DMS153 (cell line): ENCODE measurements around the gene NACC2.

Experiments
- DNase-seq: peaks from one replicate; lab custom pipeline; 2025; lab: John Stamatoyannopoulos, UW

The NACC2 gene

DNA sequence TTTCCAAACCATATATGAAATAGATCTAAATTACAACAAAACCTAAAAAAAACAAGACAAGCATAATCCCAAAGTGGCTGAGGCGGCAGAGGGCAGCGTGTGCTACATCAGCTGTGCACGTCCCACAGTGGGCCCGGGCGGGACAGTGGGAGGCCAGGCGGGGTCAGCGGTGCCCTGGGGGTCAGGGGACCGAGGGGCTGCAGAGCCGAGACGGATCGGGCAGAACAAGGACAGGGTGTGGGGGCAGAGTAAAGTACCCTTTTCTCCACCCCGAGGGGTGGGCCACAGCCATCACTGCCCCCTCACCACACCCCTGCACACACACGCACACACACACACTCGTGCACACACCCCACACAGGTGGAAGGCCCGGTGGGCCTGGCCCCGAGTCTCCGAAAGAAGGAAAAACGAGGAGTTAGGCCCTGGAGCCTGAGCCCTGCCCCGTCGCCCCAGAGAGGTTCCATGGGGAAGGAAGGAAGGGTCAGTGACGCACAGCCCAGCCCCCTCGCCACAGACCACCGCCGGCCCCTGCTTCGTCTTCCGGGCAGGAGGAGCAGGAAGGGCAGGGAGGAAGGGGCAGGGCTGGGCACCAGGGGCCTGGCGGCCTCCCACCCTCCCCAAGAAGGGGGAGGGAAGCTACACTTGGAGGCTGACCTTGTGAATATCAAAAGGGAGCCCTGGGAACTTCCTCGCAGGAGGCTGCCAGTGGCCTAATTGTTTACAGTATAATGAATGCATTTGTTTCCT is 84.3 kb downstream of the NACC2 start:
- DNase-seq: no peak

DNA sequence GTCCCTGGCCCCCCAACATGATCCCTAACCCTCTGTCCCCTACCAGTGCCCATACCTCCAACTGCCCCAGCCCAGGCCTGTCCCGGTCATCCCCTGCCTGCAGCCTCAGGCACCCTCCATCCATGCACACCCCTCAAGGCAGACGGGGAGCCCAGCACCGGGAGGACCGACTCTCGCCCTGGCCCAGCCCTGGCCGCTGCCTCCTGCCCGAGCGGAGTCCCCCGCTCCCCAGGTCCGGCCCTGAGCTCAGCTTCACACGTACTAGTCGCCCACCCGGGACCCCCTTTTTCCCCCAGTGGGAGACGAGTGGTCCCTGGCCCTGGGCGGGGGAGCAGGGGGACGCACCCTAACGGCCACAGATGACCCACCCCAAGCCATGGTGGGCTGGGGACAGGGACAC is 84.9 kb downstream of the NACC2 start:
- no peak for DNase-seq

- no peak for DNase-seq
These were observed 85.6 kb downstream of the NACC2 start for GRCh38 chr9:136009516-136009915.

- no peak for DNase-seq
These were observed 86.4 kb downstream of the NACC2 start for GRCh38 chr9:136008693-136008997.

DNA sequence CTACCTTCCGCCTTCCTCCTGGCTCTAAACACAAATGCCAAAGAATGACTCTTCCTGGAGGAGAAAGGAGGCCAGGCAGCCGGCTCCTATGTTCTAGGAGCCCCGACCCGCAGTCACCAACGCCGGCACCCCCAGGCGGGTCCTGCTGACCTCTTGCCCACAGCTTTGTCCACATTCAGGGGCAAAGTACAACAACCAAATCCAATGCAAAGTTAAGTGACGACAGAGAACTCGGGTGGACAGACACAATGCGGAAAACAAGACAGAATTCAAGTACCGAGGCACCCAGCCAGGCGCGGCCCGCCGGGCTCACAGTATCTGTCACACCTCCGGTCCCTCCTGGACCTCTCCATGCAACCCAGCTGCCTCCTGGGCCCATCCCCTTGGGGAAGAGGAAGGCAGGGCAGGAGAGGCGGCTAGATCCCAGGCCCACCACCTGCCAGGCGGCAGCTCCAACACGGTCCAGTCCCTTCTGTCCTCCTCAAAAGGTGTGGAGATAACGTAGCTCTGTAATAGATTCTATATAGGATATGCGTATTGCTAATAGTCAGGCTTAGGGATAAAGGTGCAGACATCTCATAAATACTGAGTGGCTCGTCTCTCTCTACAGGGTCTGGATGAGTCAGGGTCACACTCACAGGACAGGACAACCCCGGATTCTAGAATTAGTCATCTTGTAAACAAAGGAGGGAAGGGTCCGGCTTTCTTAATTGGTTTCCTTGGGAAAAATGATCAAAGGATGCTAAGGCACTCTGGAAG is 87.0 kb downstream of the NACC2 start:
- no peak for DNase-seq

DNA sequence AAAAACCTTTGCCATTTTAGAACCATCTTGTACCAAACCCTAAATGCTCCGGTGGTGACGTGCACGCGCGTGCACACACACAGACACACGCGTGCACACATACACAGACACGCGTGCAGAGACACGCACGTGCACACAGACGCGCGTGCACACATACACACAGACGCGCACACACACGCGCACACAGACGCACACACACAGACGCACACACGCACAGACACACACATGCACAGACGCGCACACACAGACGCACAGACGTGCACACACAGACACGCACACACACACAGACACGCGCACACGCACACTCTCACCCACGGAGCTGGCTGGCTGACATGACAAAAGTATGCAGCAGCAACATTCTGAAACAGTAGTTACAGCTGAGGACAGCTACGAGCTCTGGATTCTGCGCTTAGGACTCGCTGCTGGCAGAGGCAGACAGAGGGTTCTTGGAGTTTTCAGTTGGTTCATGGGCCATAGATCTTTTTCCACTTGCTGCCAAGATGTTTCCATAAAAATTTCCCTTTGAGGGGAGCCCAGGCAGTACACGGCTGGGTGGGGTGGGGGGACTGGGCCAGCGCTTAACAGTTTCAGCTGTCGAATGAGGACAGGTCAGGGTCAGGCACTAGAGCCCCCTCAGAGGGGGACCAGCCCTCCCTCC is 87.7 kb downstream of the NACC2 start:
- no peak for DNase-seq

- DNase-seq: no peak
These were observed 88.9 kb downstream of the NACC2 start for GRCh38 chr9:136006169-136006568.

DNA sequence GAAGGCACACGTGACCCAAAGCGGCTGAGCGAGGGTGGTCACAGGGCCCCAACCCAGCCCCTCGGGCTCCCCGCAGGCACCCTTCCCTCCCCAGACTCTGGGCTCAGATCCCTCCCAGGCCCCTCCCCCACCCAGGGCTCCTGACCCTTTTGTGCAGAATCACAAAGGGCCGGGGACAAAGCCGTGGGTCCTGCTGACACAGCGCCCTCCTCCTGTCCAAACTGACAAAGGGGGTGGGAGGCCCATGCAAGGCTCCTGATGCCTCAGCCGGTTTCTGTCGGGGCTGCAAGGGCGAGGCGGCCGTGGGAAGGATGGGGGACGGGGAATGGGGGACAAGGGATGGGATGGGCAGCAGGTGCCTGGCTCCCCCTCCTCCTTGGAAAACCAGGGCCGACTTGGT is 90.4 kb downstream of the NACC2 start:
- no peak for DNase-seq

- no peak for DNase-seq
These were observed 90.9 kb downstream of the NACC2 start for GRCh38 chr9:136004219-136004618.

GRCh38 chr9:136003411-136004218 is 91.5 kb downstream of the NACC2 start:
- DNase-seq: no peak

- no peak for DNase-seq
These were observed 92.2 kb downstream of the NACC2 start for GRCh38 chr9:136002881-136003280.

DNA sequence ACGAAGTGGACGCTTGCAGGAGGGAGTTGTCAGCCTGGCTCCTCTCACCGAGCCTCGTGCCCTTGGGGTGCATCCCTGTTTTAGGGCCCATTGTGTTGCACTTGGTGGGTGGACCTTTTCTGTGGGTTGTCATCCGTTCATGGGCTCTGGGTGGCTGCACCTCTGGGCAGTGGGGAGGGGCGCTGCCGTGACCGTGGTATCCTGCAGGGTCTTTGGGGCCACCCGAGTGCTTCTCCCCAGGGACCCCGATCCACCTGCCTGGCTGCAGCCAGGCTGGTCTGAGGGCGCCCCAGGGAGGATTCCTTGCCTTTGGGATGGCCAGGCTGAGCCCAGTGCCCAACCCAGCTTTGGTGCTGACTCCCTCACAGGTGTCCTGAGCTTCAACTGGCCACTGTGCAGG is 92.9 kb downstream of the NACC2 start:
- DNase-seq: no peak

- no peak for DNase-seq
These were observed 93.9 kb downstream of the NACC2 start for GRCh38 chr9:136001231-136001630.

DNA sequence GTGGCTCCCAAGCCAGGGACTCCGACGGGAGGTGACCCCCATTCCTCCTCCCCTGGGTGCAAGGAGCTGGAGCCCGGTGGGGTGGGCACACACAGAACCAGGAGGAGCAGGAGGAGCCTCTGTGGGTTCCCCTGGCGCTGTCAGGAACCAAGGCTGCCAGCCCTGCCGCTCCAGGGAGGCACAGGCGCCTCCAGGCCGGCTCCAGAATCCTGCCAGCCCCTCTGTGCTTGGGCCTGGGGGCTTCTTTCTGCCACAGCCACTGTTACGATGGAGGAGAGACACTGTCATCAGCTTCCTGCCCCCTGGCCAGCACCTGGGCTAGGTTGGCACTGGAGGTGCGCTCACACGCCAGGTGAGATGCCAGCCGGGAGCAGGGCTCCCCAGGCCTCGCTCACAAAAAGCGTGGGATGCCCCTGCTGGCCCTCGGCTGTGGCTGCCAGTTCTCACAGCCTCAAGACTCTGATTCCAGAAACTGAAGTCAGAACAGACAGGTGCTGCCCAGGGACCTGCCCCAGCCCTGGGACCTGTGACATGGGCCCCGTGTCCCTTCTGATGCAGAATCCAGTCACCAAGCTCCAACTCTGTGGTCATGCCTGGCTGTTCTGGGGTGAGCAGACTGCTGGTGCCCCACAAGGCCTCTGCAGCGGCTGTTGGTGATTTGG is 96.5 kb downstream of the NACC2 start:
- no peak for DNase-seq

GRCh38 chr9:135998016-135998380 is 97.1 kb downstream of the NACC2 start:
- no peak for DNase-seq

DNA sequence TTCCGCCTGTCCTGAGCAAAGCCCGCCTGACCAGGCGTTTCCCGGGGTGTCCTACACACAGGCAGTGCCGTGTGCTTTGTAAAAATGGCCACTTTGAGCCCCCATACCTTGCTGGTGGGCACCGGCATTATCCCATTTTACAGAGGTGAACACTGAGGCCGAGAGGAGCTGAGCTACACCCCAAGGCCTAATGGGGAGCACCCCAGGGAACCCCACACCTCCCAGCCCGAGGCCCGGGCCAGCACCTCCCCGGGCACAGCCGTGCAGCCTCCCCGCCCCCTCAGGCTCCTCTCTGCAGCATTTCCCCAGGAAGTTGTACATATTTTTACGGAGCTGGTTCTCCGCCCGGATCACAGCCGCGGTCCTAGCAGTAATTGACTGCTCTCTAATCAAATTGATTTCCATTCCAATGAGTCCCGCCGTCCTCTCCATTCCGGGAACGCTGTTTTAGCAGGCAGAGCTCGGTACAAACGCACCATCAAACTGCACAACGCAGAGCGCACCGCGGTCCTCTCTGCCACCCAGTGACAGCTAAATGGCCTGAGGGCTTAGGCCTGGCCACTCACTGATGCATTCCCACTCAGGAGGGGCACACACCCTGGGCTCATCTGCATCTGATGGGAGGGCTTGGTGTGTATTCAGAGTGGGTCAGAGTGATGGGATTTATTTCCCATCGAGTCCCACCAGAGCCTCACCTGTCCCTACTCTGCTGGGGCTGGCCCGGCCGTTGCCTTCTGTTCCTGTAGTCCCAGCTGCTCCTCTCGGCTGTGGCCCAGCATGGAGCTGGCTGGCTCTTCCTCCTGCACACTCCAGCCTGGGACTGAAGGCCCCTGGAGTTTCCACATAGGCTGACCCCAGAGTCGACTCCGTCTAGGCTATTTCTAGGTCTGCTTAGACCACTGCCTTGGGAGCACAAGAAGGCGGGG is 97.7 kb downstream of the NACC2 start:
- DNase-seq: no peak

DNA sequence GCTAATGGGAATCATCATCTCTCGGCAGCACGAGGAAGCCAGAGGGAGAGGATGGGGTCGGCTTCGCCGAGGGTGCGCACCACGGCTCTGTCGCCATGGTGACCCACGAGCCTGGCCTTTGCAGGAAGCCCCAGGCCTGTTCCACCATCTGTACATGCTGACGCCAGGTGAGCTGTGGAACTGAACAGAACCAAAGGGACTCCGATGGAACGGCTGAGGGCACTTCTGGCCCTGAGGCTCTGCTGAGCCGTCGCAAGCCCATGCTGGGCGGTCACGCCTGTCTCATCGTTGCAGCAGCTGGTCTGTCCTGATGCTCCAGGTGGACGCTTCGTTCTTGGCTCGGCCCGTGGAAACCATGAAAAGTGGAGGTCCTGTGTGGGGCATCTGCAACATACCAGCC is 99.3 kb downstream of the NACC2 start:
- DNase-seq: no peak

GRCh38 chr9:135994501-135995192 is 100.4 kb downstream of the NACC2 start:
- DNase-seq: no peak

GRCh38 chr9:135993765-135994500 is 101.2 kb downstream of the NACC2 start:
- DNase-seq: no peak

- DNase-seq: no peak
These were observed 101.7 kb downstream of the NACC2 start for GRCh38 chr9:135993409-135993742.
